K562 (cell line): Measurements from ENCODE around the gene SPTAN1. TPM values are rescaled to one million over a fixed set of nuclear protein-coding genes. Genes with fewer than 3 reads are reported as not detected.

ENCODE experiments used
- CHD7 ChIP-seq: fragments of 200-600 bp; sonication (generic); IDR thresholded peaks from one replicate; pipeline ENCODE4 v1.6.1; 2012; ENCODE audit warnings: mild to moderate bottlenecking, low read depth, low read length, inconsistent platforms
- DLX4 ChIP-seq: fragments of 250-450 bp; sonication (Bioruptor Pico); IDR thresholded peaks from 2 replicates; pipeline ENCODE4 v1.6.1; 2021; ENCODE audit warnings: mild to moderate bottlenecking
- DMBX1 ChIP-seq: fragments of 250-450 bp; sonication (Bioruptor Pico); IDR thresholded peaks from 2 replicates; pipeline ENCODE4 v1.8.0; 2022; ENCODE audit warnings: inconsistent platforms, mild to moderate bottlenecking, moderate library complexity, borderline replicate concordance
- DPF2 ChIP-seq: fragments of 450-650 bp; IDR thresholded peaks from 2 replicates; pipeline ENCODE4 v1.6.1; 2016
- HMG20A ChIP-seq: fragments of 450-650 bp; formaldehyde crosslinking; conservative IDR thresholded peaks from 2 replicates; pipeline ENCODE4 v1.4.0; 2020; ENCODE audit warnings: mild to moderate bottlenecking, mixed read lengths
- HNRNPK ChIP-seq: fragments of 200-400 bp; formaldehyde crosslinking; IDR thresholded peaks from one replicate; pipeline ENCODE4 v1.6.1; 2018; ENCODE audit warnings: mild to moderate bottlenecking, low read depth, low read length; ENCODE audit not compliant: poor library complexity, severe bottlenecking
- PHB ChIP-seq: fragments of 250-450 bp; sonication (Bioruptor Pico); IDR thresholded peaks from 2 replicates; pipeline ENCODE4 v1.5.0; 2021
- RBM14 ChIP-seq: fragments of 200-400 bp; formaldehyde crosslinking; IDR thresholded peaks from 2 replicates; pipeline ENCODE4 v1.6.1; 2018; ENCODE audit warnings: low read depth, mild to moderate bottlenecking, low read length, moderate library complexity, borderline replicate concordance; ENCODE audit not compliant: insufficient read depth
- RNF2 ChIP-seq: sonication (generic); IDR thresholded peaks from 2 replicates; pipeline ENCODE4 v1.6.1; 2016
- ZNF197 ChIP-seq: fragments of 200-800 bp; sonication (Bioruptor generic); IDR thresholded peaks from 2 replicates; pipeline ENCODE4 v1.6.1; 2016; ENCODE audit warnings: low read depth, missing genetic modification characterization, missing compliant biosample characterization
- ZNF3 ChIP-seq: fragments of 250-450 bp; sonication (Bioruptor Pico); IDR thresholded peaks from 2 replicates; pipeline ENCODE4 v1.5.0; 2021; ENCODE audit warnings: mild to moderate bottlenecking, moderate library complexity
- ZNF583 ChIP-seq: fragments of 250-450 bp; sonication (Bioruptor Pico); IDR thresholded peaks from 2 replicates; pipeline ENCODE4 v1.4.0; 2020
- ZNF75A ChIP-seq: fragments of 450-650 bp; formaldehyde crosslinking; IDR thresholded peaks from 2 replicates; pipeline ENCODE4 v1.4.0; 2020; ENCODE audit warnings: mild to moderate bottlenecking
- polyA plus RNA-seq, 8 experiments: library from polyadenylated mRNA; depleted of rRNA in 4 of 8; stranded (reverse) in 5 of 8; unstranded in 3 of 8; fragments of >200 nt; fragmentation: Nextera tagmentation in 2 of 8; fragmentation: Illumina TruSeq in 1 of 8; extraction: Ambion mirVana in 2 of 8; extraction: Trizol in 1 of 8; gene quantifications; 2 replicates each; pipeline versions ENCODE4 v1.2.1 to v1.2.3, GENCODE V29; 2011 to 2014; ENCODE audit warnings: inconsistent platforms in 1 of 8, missing spikeins in 1 of 8
- total RNA-seq, 7 experiments: library from RNA; depleted of rRNA in 6 of 7; stranded (reverse); fragments of >200 nt in 6 of 7; fragmentation: Illumina TruSeq in 2 of 7; extraction: Trizol in 2 of 7; gene quantifications; 2 replicates each; pipeline versions ENCODE4 v1.2.1 to v1.2.3, GENCODE V29; 2011 to 2021; ENCODE audit warnings: low replicate concordance in 1 of 7
- TF ChIP-seq, protein P1 (sequence below): fragments of 250-450 bp; sonication (Bioruptor Pico); IDR thresholded peaks from 2 replicates; pipeline ENCODE4 v1.4.0; 2020; ENCODE audit warnings: mild to moderate bottlenecking, moderate library complexity

The SPTAN1 gene
- total and polyA plus RNA-seq, 9 of the 15 experiments (the other 6 are each of a cell fraction or from before 2014, with no cell fraction given) = 1.5 to 13.5 (median 6.8) TPM

DNA sequence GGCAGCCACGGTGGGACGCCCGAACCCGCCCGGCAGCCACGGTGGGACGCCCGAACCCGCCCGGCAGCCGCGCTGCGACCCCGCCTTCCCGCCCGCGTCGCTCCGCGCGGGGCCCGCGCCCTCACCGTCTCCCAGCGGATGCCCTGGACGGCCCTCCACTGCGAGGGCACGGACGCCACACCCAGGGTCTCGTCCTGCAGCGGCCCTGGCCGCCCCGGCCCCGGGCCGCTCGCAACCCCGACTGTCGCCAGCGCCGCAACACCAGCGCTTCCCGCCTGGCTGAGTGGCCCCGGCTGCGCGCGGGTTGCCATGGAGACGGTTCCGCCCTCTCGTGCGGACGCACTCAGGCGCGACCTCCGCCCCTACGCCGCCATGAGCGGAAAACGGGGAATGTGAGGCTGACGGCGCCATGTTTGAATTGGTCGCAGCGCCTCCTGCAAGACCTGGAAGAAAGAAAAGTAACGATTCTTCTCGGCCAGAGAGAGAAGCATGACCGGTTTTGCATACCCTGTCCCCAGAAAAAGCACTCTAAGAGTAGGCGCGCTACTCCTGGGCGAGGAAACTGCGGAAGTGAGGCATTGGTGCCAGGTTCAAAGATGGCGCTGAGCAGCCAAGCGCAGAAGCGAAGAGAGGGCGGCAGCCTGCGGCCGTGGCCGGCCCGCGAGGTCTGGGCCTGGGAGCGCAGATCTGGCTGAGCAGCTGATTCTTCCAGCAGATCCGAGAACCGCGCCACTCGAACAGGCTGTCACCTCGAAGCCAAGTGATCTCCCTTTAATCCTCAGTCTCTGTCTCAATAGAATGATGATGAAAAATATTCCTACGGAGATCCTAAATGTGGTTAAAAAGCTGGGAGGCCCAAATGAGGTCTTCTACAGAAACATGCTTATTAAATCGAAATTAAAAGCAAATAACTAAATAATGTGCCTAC lies 104.3 kb downstream of the SPTAN1 start, which contains the start of gene DYNC2I2 (continued):
- TF ChIP-seq CHD7 = no peak
- TF ChIP-seq ZNF3 (CRISPR knock-in tag) = no peak
- TF ChIP-seq DLX4 = no peak
- no peak for TF ChIP-seq HNRNPK
- peak; percentile 69; the same call in 1 of the 2 replicates for TF ChIP-seq DPF2
- peak; percentile 94 for TF ChIP-seq DMBX1 (CRISPR knock-in tag)
- TF ChIP-seq RNF2 = peak; percentile 28
- TF ChIP-seq, protein P1, sequence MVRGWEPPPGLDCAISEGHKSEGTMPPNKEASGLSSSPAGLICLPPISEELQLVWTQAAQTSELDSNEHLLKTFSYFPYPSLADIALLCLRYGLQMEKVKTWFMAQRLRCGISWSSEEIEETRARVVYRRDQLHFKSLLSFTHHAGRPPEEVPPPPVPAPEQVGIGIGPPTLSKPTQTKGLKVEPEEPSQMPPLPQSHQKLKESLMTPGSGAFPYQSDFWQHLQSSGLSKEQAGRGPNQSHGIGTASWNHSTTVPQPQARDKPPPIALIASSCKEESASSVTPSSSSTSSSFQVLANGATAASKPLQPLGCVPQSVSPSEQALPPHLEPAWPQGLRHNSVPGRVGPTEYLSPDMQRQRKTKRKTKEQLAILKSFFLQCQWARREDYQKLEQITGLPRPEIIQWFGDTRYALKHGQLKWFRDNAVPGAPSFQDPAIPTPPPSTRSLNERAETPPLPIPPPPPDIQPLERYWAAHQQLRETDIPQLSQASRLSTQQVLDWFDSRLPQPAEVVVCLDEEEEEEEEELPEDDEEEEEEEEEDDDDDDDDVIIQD (CRISPR knock-in tag) = peak; percentile 85; the same call in 1 of the 2 replicates
- no peak; the same call in 1 of the 2 replicates for TF ChIP-seq HMG20A (CRISPR knock-in tag)
- TF ChIP-seq RBM14 = no peak
- TF ChIP-seq ZNF583 = peak; percentile 95
- 0 out of 2 replicates have a peak, but pooled peaks have one; percentile 46 for TF ChIP-seq PHB (CRISPR knock-in tag)
- TF ChIP-seq ZNF197 = peak; percentile 99
- peak; percentile 60; the same call in 1 of the 2 replicates for TF ChIP-seq ZNF75A (CRISPR knock-in tag)
